Astrocyte (in vitro differentiated cells and primary cell): ENCODE results near the gene SLC16A12. TPM values are rescaled to one million over a fixed set of nuclear protein-coding genes. Genes with fewer than 3 reads are reported as not detected.

ENCODE experiments used
- DNase-seq: peaks from one replicate; pipeline ENCODE4 v3.0.0-alpha.2; 2010; ENCODE audit warnings: low read depth
- FAIRE-seq: peaks from 2 replicates; lab custom pipeline; 2011; peaks lifted over from hg19 to GRCh38; lab: Jason Lieb, UNC
- H2AFZ ChIP-seq: 2 replicates; pipeline ENCODE4 v1.6.0; 2012; ENCODE audit warnings: low read depth, low read length, inconsistent platforms
- H3K27ac ChIP-seq: 2 replicates; pipeline ENCODE4 v1.5.1; 2011; ENCODE audit warnings: low read depth, low read length, inconsistent platforms
- H3K27me3 ChIP-seq: 2 replicates; pipeline ENCODE4 v1.6.0; 2011; ENCODE audit warnings: low read length, inconsistent platforms; ENCODE audit not compliant: insufficient read depth
- H3K36me3 ChIP-seq: 2 replicates; pipeline ENCODE4 v1.5.1; 2011; ENCODE audit warnings: low read length, inconsistent platforms; ENCODE audit not compliant: insufficient read depth
- H3K4me1 ChIP-seq: 2 replicates; pipeline ENCODE4 v1.5.1; 2011; ENCODE audit warnings: low read length, inconsistent platforms; ENCODE audit not compliant: insufficient read depth
- H3K4me2 ChIP-seq: 2 replicates; pipeline ENCODE4 v1.6.0; 2012; ENCODE audit warnings: low read length, inconsistent platforms
- H3K4me3 ChIP-seq: 2 replicates; pipeline ENCODE4 v1.5.1; 2011; ENCODE audit warnings: low read depth, mild to moderate bottlenecking, low read length, inconsistent platforms; ENCODE audit not compliant: insufficient read depth
- H3K79me2 ChIP-seq: 2 replicates; pipeline ENCODE4 v1.6.0; 2012; ENCODE audit warnings: mild to moderate bottlenecking, low read length, inconsistent platforms; ENCODE audit not compliant: insufficient read depth
- H3K9ac ChIP-seq: 2 replicates; pipeline ENCODE4 v1.6.0; 2012; ENCODE audit warnings: mild to moderate bottlenecking, low read length, inconsistent platforms
- H3K9me3 ChIP-seq: 2 replicates; pipeline ENCODE4 v1.5.1; 2012; ENCODE audit warnings: low read depth, mild to moderate bottlenecking, low read length, inconsistent platforms; ENCODE audit not compliant: insufficient read depth
- H4K20me1 ChIP-seq: 2 replicates; pipeline ENCODE4 v1.6.0; 2012; ENCODE audit warnings: low read length, inconsistent platforms; ENCODE audit not compliant: insufficient read depth
- H3K27ac Mint-ChIP-seq: one replicate; pipeline ENCODE4 v1.8.0; 2021; ENCODE audit warnings: mild to moderate bottlenecking, mixed read lengths; ENCODE audit not compliant: unreplicated experiment
- H3K27me3 Mint-ChIP-seq: one replicate; pipeline ENCODE4 v1.8.0; 2021; ENCODE audit warnings: low read depth, mixed read lengths; ENCODE audit not compliant: unreplicated experiment
- H3K36me3 Mint-ChIP-seq: one replicate; pipeline ENCODE4 v1.8.0; 2021; ENCODE audit warnings: low read depth, mixed read lengths; ENCODE audit not compliant: unreplicated experiment
- H3K4me1 Mint-ChIP-seq: one replicate; pipeline ENCODE4 v1.8.0; 2021; ENCODE audit warnings: low read depth, mixed read lengths; ENCODE audit not compliant: unreplicated experiment
- H3K4me3 Mint-ChIP-seq: one replicate; pipeline ENCODE4 v1.8.0; 2021; ENCODE audit warnings: mild to moderate bottlenecking, moderate library complexity, mixed read lengths; ENCODE audit not compliant: unreplicated experiment
- H3K9me3 Mint-ChIP-seq: one replicate; pipeline ENCODE4 v1.8.0; 2021; ENCODE audit warnings: mild to moderate bottlenecking, mixed read lengths; ENCODE audit not compliant: unreplicated experiment
- CTCF ChIP-seq: IDR thresholded peaks from 2 replicates; pipeline ENCODE4 v1.5.1; 2011; ENCODE audit warnings: low read depth, mild to moderate bottlenecking, inconsistent platforms, low read length, moderate library complexity; ENCODE audit not compliant: insufficient read depth
- EZH2 ChIP-seq: IDR thresholded peaks from 2 replicates; pipeline ENCODE4 v1.6.1; 2012; ENCODE audit warnings: mild to moderate bottlenecking, low read length, inconsistent platforms; ENCODE audit not compliant: insufficient read depth
- total RNA-seq: library from RNA; stranded (reverse); gene quantifications from 2 replicates; pipeline ENCODE4 v1.2.1, GENCODE V29; 2021

Gene SLC16A12
- total RNA-seq, 1 donor from 2014 or later = 0.59 TPM

GRCh38 chr10:89426230-89426868, 109.0 kb downstream of the SLC16A12 start:
- DNase-seq = peak; percentile 33
- peak overlapping the region; percentile 50 for H3K9ac ChIP-seq
- no peaks in the 10 kb centered on the region for H3K9me3 Mint-ChIP-seq
- H3K4me1 ChIP-seq = peaks cover 21% of the 10 kb centered on the region
- H3K36me3 ChIP-seq = no peaks in the 10 kb centered on the region
- H4K20me1 ChIP-seq = no peaks in the 10 kb centered on the region
- H3K36me3 Mint-ChIP-seq = no peaks in the 10 kb centered on the region
- TF ChIP-seq EZH2 (no peak), CTCF (peak; percentile 95)
- no peaks in the 10 kb centered on the region for H3K79me2 ChIP-seq
- peak overlapping the region; percentile 69 for H3K4me2 ChIP-seq
- H3K27me3 ChIP-seq = no peaks in the 10 kb centered on the region
- peak; percentile 67 for FAIRE-seq
- no peak overlapping the region for H3K4me3 ChIP-seq
- H2AFZ ChIP-seq = no peak overlapping the region
- no peaks in the 10 kb centered on the region for H3K27me3 Mint-ChIP-seq
- peaks cover 23% of the 10 kb centered on the region for H3K4me1 Mint-ChIP-seq
- no peak overlapping the region for H3K27ac Mint-ChIP-seq
- H3K4me3 Mint-ChIP-seq = no peak overlapping the region
- no peak overlapping the region for H3K27ac ChIP-seq
- H3K9me3 ChIP-seq = no peaks in the 10 kb centered on the region

GRCh38 chr10:89425000-89425399, 110.4 kb downstream of the SLC16A12 start:
- H3K27ac ChIP-seq = no peak overlapping the region
- H3K4me1 ChIP-seq = peaks cover 21% of the 10 kb centered on the region
- Mint-ChIP-seq H3K27me3 (no peaks in the 10 kb centered on the region), H3K4me1 (peaks cover 23% of the 10 kb centered on the region), H3K9me3 (no peaks in the 10 kb centered on the region), H3K4me3 (no peak overlapping the region), H3K27ac (peak overlapping the region; percentile 28), H3K36me3 (peaks cover 5% of the 10 kb centered on the region)
- FAIRE-seq (no peak), DNase-seq (no peak)
- no peak overlapping the region for H3K9ac ChIP-seq
- H3K36me3 ChIP-seq = no peaks in the 10 kb centered on the region
- H3K4me2 ChIP-seq = no peak overlapping the region
- no peaks in the 10 kb centered on the region for H4K20me1 ChIP-seq
- H3K4me3 ChIP-seq = no peak overlapping the region
- H3K79me2 ChIP-seq = no peaks in the 10 kb centered on the region
- H3K27me3 ChIP-seq = no peaks in the 10 kb centered on the region
- H3K9me3 ChIP-seq = no peaks in the 10 kb centered on the region
- no peak overlapping the region for H2AFZ ChIP-seq
- TF ChIP-seq CTCF (no peak), EZH2 (no peak)

- no peaks in the 10 kb centered on the region for H3K4me1 ChIP-seq
- H3K4me1 Mint-ChIP-seq = peaks cover 10% of the 10 kb centered on the region
- no peak overlapping the region for H3K27ac Mint-ChIP-seq
- DNase-seq (no peak), FAIRE-seq (no peak)
- H3K9ac ChIP-seq = no peak overlapping the region
- H2AFZ ChIP-seq = no peak overlapping the region
- peaks cover 2% of the 10 kb centered on the region for H3K9me3 Mint-ChIP-seq
- H3K9me3 ChIP-seq = no peaks in the 10 kb centered on the region
- H3K4me2 ChIP-seq = no peak overlapping the region
- H3K27ac ChIP-seq = no peak overlapping the region
- H4K20me1 ChIP-seq = no peaks in the 10 kb centered on the region
- no peaks in the 10 kb centered on the region for H3K36me3 ChIP-seq
- no peaks in the 10 kb centered on the region for H3K27me3 Mint-ChIP-seq
- TF ChIP-seq EZH2 = no peak
- no peak for TF ChIP-seq CTCF
- no peak overlapping the region for H3K4me3 ChIP-seq
- peaks cover 19% of the 10 kb centered on the region for H3K36me3 Mint-ChIP-seq
- H3K79me2 ChIP-seq = peaks cover 3% of the 10 kb centered on the region
- no peaks in the 10 kb centered on the region for H3K27me3 ChIP-seq
- no peak overlapping the region for H3K4me3 Mint-ChIP-seq
Observed at GRCh38 chr10:89421018-89421476, 114.3 kb downstream of the SLC16A12 start.
